SK-N-SH (cell line): ENCODE data around the gene EVA1A. TPM values are rescaled to one million over a fixed set of nuclear protein-coding genes. Genes with fewer than 3 reads are reported as not detected.

ENCODE experiments used
- CTCF ChIA-PET: fragments of 300-600, 350-600 bp; formaldehyde crosslinking; extraction: SDS; loops from one replicate; lab custom pipeline; 2021; lab: Yijun Ruan, JAX
- POLR2A ChIA-PET: fragments of 350-600 bp; sonication (Branson Sonifier 250); formaldehyde crosslinking; extraction: SDS; loops from one replicate; lab custom pipeline; 2020; ENCODE audit warnings: antibody characterized with exemption, inconsistent platforms; lab: Yijun Ruan, JAX
- DNase-seq: peaks from one replicate; pipeline ENCODE4 v3.0.0; 2012
- H2AFZ ChIP-seq: fragments of 200-600 bp; sonication (generic); 2 replicates; pipeline ENCODE4 v1.8.1; 2016; ENCODE audit warnings: antibody characterized with exemption, mild to moderate bottlenecking, low read depth
- H3F3A ChIP-seq: fragments of 200-600 bp; sonication (generic); replicated peaks from 2 replicates; pipeline ENCODE3; 2016; ENCODE audit warnings: antibody characterized with exemption, mild to moderate bottlenecking; ENCODE audit not compliant: insufficient read depth
- H3K27ac ChIP-seq, 2 experiments: fragments of 200-500 bp in 1 of 2; fragments of 200-600 bp in 1 of 2; sonication (Bioruptor generic) in 1 of 2; sonication (generic), shearing (Covaris generic) in 1 of 2; 2 replicates each; pipeline versions ENCODE4 v1.5.1 to v1.6.1; 2014 to 2016; ENCODE audit warnings: low read depth in 2 of 2, inconsistent platforms in 1 of 2, low read length in 1 of 2, mild to moderate bottlenecking in 1 of 2, mixed read lengths in 1 of 2
- H3K27me3 ChIP-seq: fragments of 200-600 bp; sonication (generic), shearing (Covaris generic); 2 replicates; pipeline ENCODE4 v1.6.1; 2016; ENCODE audit warnings: mixed run types; ENCODE audit not compliant: insufficient read depth
- H3K36me3 ChIP-seq, 2 experiments: fragments of 200-500 bp in 1 of 2; fragments of 200-600 bp in 1 of 2; sonication (Bioruptor generic) in 1 of 2; sonication (generic) in 1 of 2; replicated peaks in 1 of 2; 2 replicates each; pipeline versions ENCODE3 to v1.5.1; 2014 to 2016; ENCODE audit warnings: low read length in 1 of 2, mild to moderate bottlenecking in 1 of 2; ENCODE audit not compliant: insufficient read depth in 2 of 2, control insufficient read depth in 1 of 2
- H3K4me1 ChIP-seq, 2 experiments: fragments of 200-500 bp in 1 of 2; fragments of 200-600 bp in 1 of 2; sonication (Bioruptor generic) in 1 of 2; sonication (generic), shearing (Covaris generic) in 1 of 2; 2 replicates each; pipeline versions ENCODE4 v1.5.1 to v1.6.1; 2014 to 2016; ENCODE audit warnings: low read depth in 1 of 2, low read length in 1 of 2, mixed run types in 1 of 2; ENCODE audit not compliant: insufficient read depth in 2 of 2, control insufficient read depth in 1 of 2
- H3K4me2 ChIP-seq: fragments of 200-600 bp; sonication (generic), shearing (Covaris generic); 2 replicates; pipeline ENCODE4 v1.6.1; 2017; ENCODE audit warnings: mixed run types
- H3K4me3 ChIP-seq, 2 experiments: fragments of 200-500 bp in 1 of 2; fragments of 200-600 bp in 1 of 2; sonication (Bioruptor generic) in 1 of 2; sonication (generic), shearing (Covaris generic) in 1 of 2; 2 replicates each; pipeline versions ENCODE4 v1.5.1 to v1.8.1; 2014 to 2016; ENCODE audit warnings: low read depth in 2 of 2, inconsistent platforms in 1 of 2, low read length in 1 of 2, mild to moderate bottlenecking in 1 of 2, mixed read lengths in 1 of 2, moderate library complexity in 1 of 2
- H3K79me2 ChIP-seq: fragments of 200-600 bp; sonication (generic); 2 replicates; pipeline ENCODE4 v1.8.1; 2017; ENCODE audit warnings: mild to moderate bottlenecking; ENCODE audit not compliant: insufficient read depth
- H3K9ac ChIP-seq: fragments of 200-600 bp; sonication (generic); 2 replicates; pipeline ENCODE4 v1.6.1; 2017; ENCODE audit warnings: mixed run types
- H3K9me2 ChIP-seq: fragments of 200-600 bp; sonication (generic); 2 replicates; pipeline ENCODE4 v1.6.1; 2017; ENCODE audit warnings: mixed run types
- H3K9me3 ChIP-seq: fragments of 200-600 bp; sonication (generic); 2 replicates; pipeline ENCODE4 v1.6.1; 2017; ENCODE audit warnings: mixed run types, mild to moderate bottlenecking, moderate library complexity
- H4K20me1 ChIP-seq: fragments of 200-600 bp; sonication (generic); 2 replicates; pipeline ENCODE4 v1.6.1; 2017; ENCODE audit warnings: mild to moderate bottlenecking, mixed run types; ENCODE audit not compliant: insufficient read depth
- CTCF ChIP-seq: fragments of 200-600 bp; sonication (generic); IDR thresholded peaks from 2 replicates; pipeline ENCODE4 v1.6.1; 2017; ENCODE audit warnings: antibody characterized with exemption, mild to moderate bottlenecking, moderate library complexity
- ELF1 ChIP-seq: IDR thresholded peaks from 2 replicates; pipeline ENCODE4 v1.4.0; 2012
- EP300 ChIP-seq, 2 experiments: IDR thresholded peaks; 2 replicates each; pipeline versions ENCODE4 v1.4.0 to v1.6.1; 2012; ENCODE audit warnings: borderline replicate concordance in 1 of 2, low read depth in 1 of 2, low read length in 1 of 2
- FOXM1 ChIP-seq: IDR thresholded peaks from 2 replicates; pipeline ENCODE4 v1.4.0; 2012; ENCODE audit warnings: low read depth, mild to moderate bottlenecking
- GATA2 ChIP-seq: sonication (generic); formaldehyde crosslinking; IDR thresholded peaks from 2 replicates; pipeline ENCODE4 v1.5.0; 2020; ENCODE audit warnings: mild to moderate bottlenecking, missing genetic modification reagents
- JUND ChIP-seq: IDR thresholded peaks from 2 replicates; pipeline ENCODE4 v1.4.0; 2012
- MAX ChIP-seq: IDR thresholded peaks from 2 replicates; pipeline ENCODE4 v1.4.0; 2012; ENCODE audit warnings: low read depth
- MEF2A ChIP-seq: IDR thresholded peaks from 2 replicates; pipeline ENCODE4 v1.4.0; 2012; ENCODE audit warnings: low read depth, borderline replicate concordance
- MXI1 ChIP-seq: IDR thresholded peaks from 2 replicates; pipeline ENCODE4 v1.6.1; 2012; ENCODE audit warnings: mild to moderate bottlenecking, low read depth, low read length, improper control_type of control experiment
- NRF1 ChIP-seq: IDR thresholded peaks from 2 replicates; pipeline ENCODE4 v1.6.1; 2012; ENCODE audit warnings: low read depth, mild to moderate bottlenecking, low read length
- PBX3 ChIP-seq: IDR thresholded peaks from 2 replicates; pipeline ENCODE4; 2012
- POLR2AphosphoS5 ChIP-seq: IDR thresholded peaks from 2 replicates; pipeline ENCODE4 v1.6.1; 2012; ENCODE audit warnings: low read depth, low read length
- RAD21 ChIP-seq: IDR thresholded peaks from 2 replicates; pipeline ENCODE4 v1.6.1; 2012; ENCODE audit warnings: mild to moderate bottlenecking, low read length
- RCOR1 ChIP-seq: fragments of 150-350 bp; IDR thresholded peaks from 2 replicates; pipeline ENCODE4 v1.6.1; 2017; ENCODE audit warnings: antibody characterized with exemption, low read length
- REST ChIP-seq: IDR thresholded peaks from 2 replicates; pipeline ENCODE4 v1.6.1; 2012; ENCODE audit warnings: mild to moderate bottlenecking, low read depth, low read length, moderate library complexity
- RFX5 ChIP-seq: IDR thresholded peaks from 2 replicates; pipeline ENCODE4 v1.6.1; 2012; ENCODE audit warnings: mild to moderate bottlenecking, improper control_type of control experiment, low read length
- RXRA ChIP-seq: IDR thresholded peaks from 2 replicates; pipeline ENCODE4 v1.4.0; 2012; ENCODE audit warnings: low read depth, mild to moderate bottlenecking, borderline replicate concordance
- SIN3A ChIP-seq: IDR thresholded peaks from 2 replicates; pipeline ENCODE4 v1.6.1; 2012; ENCODE audit warnings: low read depth, mild to moderate bottlenecking, low read length, moderate library complexity, borderline replicate concordance
- SMC3 ChIP-seq: IDR thresholded peaks from 2 replicates; pipeline ENCODE4 v1.6.1; 2012; ENCODE audit warnings: low read depth, low read length, improper control_type of control experiment
- TEAD4 ChIP-seq: IDR thresholded peaks from 2 replicates; pipeline ENCODE4 v1.4.0; 2012; ENCODE audit warnings: mild to moderate bottlenecking, borderline replicate concordance; ENCODE audit not compliant: insufficient read depth
- USF1 ChIP-seq: IDR thresholded peaks from 2 replicates; pipeline ENCODE4 v1.4.0; 2012; ENCODE audit warnings: low read depth, borderline replicate concordance
- WGBS: methylation state at CpG from one replicate; pipeline ENCODE4 v1.1.6; 2017; ENCODE audit warnings: low lambda C conversion rate; 5-methylcytosine and 5-hydroxymethylcytosine counted together
- polyA plus RNA-seq, 3 experiments: library from polyadenylated mRNA; depleted of rRNA; stranded (reverse); fragments of >200 nt; gene quantifications; 2 replicates each; pipeline ENCODE4 v1.2.3, GENCODE V29; 2012

EVA1A gene
- polyA plus RNA-seq, 1 of the 3 experiments (the other 2 are of a cell fraction), result 93.0 TPM

GRCh38 chr2:75464348-75464946 lies 96.3 kb downstream of the EVA1A start:
- H3F3A ChIP-seq, result no peaks in the 10 kb centered on the region
- no peaks in the 10 kb centered on the region for H3K9me3 ChIP-seq
- H3K9ac ChIP-seq, result no peak overlapping the region
- H2AFZ ChIP-seq, result no peak overlapping the region
- no peak overlapping the region for H3K4me3 ChIP-seq
- no peaks in the 10 kb centered on the region for H3K9me2 ChIP-seq
- peak; percentile 38 for DNase-seq
- no peaks in the 10 kb centered on the region for H3K79me2 ChIP-seq
- H3K4me2 ChIP-seq, result no peak overlapping the region
- WGBS, result 25% methylated on average over 4 of the region's 4 CpGs
- H3K27me3 ChIP-seq, result no peaks in the 10 kb centered on the region
- no peak for TF ChIP-seq RFX5
- TF ChIP-seq RAD21, result peak; percentile 86
- TF ChIP-seq CTCF, result peak; percentile 97
- peak; percentile 68 for TF ChIP-seq SMC3
- ChIA-PET POLR2A (no interaction called here), CTCF (interaction anchor here (0.6 to 14.4 kb wide), 50 partner anchors 8 to 1369 kb away, joined by 3 to 238 read pairs (median 4); partner anchors contain the start of genes EVA1A and TACR1)
- H3K27ac ChIP-seq, result no peak overlapping the region
- H3K36me3 ChIP-seq, result no peaks in the 10 kb centered on the region
- H4K20me1 ChIP-seq, result no peaks in the 10 kb centered on the region
- H3K4me1 ChIP-seq, result peaks cover 0 to 6% of the 10 kb centered on the region in 2 experiments; a peak in 3 of 4 replicates

- no peak overlapping the region for H3K27ac ChIP-seq
- H3F3A ChIP-seq, result no peaks in the 10 kb centered on the region
- H3K9ac ChIP-seq, result no peak overlapping the region
- WGBS, result 60% methylated on average over 4 of the region's 4 CpGs
- no peaks in the 10 kb centered on the region for H3K9me2 ChIP-seq
- no peaks in the 10 kb centered on the region for H3K36me3 ChIP-seq
- no peak overlapping the region for H3K4me2 ChIP-seq
- no peak overlapping the region for H3K4me3 ChIP-seq
- H3K9me3 ChIP-seq, result no peaks in the 10 kb centered on the region
- no peaks in the 10 kb centered on the region for H3K79me2 ChIP-seq
- no peak for DNase-seq
- ChIA-PET POLR2A (no interaction called here), CTCF (interaction anchor here (0.7 to 14.4 kb wide), 9 partner anchors 8 to 542 kb away, joined by 3 to 238 read pairs (median 16); no protein-coding TSS in a partner anchor)
- no peak for TF ChIP-seq RFX5
- TF ChIP-seq RAD21, result no peak
- TF ChIP-seq MEF2A, result no peak
- no peak for TF ChIP-seq ELF1
- TF ChIP-seq POLR2AphosphoS5, result no peak
- TF ChIP-seq REST, result no peak
- TF ChIP-seq EP300 (IDR thresholded peaks at IDR 0.05; ENCODE audit: borderline replicate concordance in 1 of 2, low read depth in 1 of 2, low read length in 1 of 2), result no peak
- TF ChIP-seq MAX, result no peak
- TF ChIP-seq MXI1, result no peak
- TF ChIP-seq GATA2, result no peak
- TF ChIP-seq RCOR1, result no peak
- no peak for TF ChIP-seq NRF1
- no peak for TF ChIP-seq SMC3
- TF ChIP-seq JUND, result no peak
- TF ChIP-seq USF1, result no peak
- no peak for TF ChIP-seq FOXM1
- TF ChIP-seq PBX3, result no peak
- TF ChIP-seq TEAD4, result no peak
- TF ChIP-seq SIN3A, result no peak
- no peak for TF ChIP-seq RXRA
- H4K20me1 ChIP-seq, result no peaks in the 10 kb centered on the region
- H3K4me1 ChIP-seq, result peaks cover 0 to 6% of the 10 kb centered on the region in 2 experiments; a peak in 1 of 4 replicates
- no peaks in the 10 kb centered on the region for H3K27me3 ChIP-seq
- no peak overlapping the region for H2AFZ ChIP-seq
Measured at GRCh38 chr2:75462721-75463120, 98.0 kb downstream of the EVA1A start.
